SHP77 (cell line): ENCODE measurements around the gene EPGN.
A peak's percentile ranks its signal among the peaks of the same experiment; 100 is the strongest.
"Not testable (repeated sequence)": the region's sequence is repeated elsewhere in the genome, so short reads cannot be mapped to it uniquely, and the experiment has no call there.

Source experiments
- DNase-seq, 2 experiments: peaks; one replicate each; lab custom pipeline; 2025; lab: John Stamatoyannopoulos, UW

Gene EPGN

GRCh38 chr4:74340421-74340820 is 32.2 kb downstream of the EPGN start:
- not testable (repeated sequence) for DNase-seq

- no peak for DNase-seq
These were observed 35.8 kb downstream of the EPGN start for GRCh38 chr4:74344031-74344430.

- no peak for DNase-seq
These were observed 45.6 kb downstream of the EPGN start for GRCh38 chr4:74353858-74354257.

GRCh38 chr4:74357965-74358364 is 49.7 kb downstream of the EPGN start:
- no peak for DNase-seq

- no peak for DNase-seq
These were observed 53.4 kb downstream of the EPGN start for GRCh38 chr4:74361671-74362070.

GRCh38 chr4:74362347-74362746 is 54.1 kb downstream of the EPGN start:
- no peak for DNase-seq

GRCh38 chr4:74364256-74364651 is 56.0 kb downstream of the EPGN start:
- no peak for DNase-seq

- no peak for DNase-seq
These were observed 56.6 kb downstream of the EPGN start, which contains the start of gene EREG for GRCh38 chr4:74364652-74365491. EREG (plus strand) TSS chr4:74365145; CDS start chr4:74365309, 164 bp downstream.

- peak; percentile 45 to 64 for DNase-seq
These were observed 57.5 kb downstream of the EPGN start for GRCh38 chr4:74365761-74366160.
